HUES64 (cell line): ENCODE data around the gene PREX1.
A peak's percentile ranks its signal among the peaks of the same experiment; 100 is the strongest.
"Not testable (repeated sequence)": the region's sequence is repeated elsewhere in the genome, so short reads cannot be mapped to it uniquely, and the experiment has no call there.

Experiments
- H3K27ac ChIP-seq: 2 replicates; pipeline ENCODE4 v1.7.0; 2013; ENCODE audit warnings: low read depth, low read length, inconsistent platforms
- H3K27me3 ChIP-seq: 2 replicates; pipeline ENCODE4 v1.6.1; 2013; ENCODE audit warnings: mild to moderate bottlenecking, low read length; ENCODE audit not compliant: insufficient read depth
- H3K36me3 ChIP-seq: 2 replicates; pipeline ENCODE4 v1.6.1; 2013; ENCODE audit warnings: mild to moderate bottlenecking, low read length; ENCODE audit not compliant: insufficient read depth
- H3K4me1 ChIP-seq: 2 replicates; pipeline ENCODE4 v1.6.1; 2013; ENCODE audit warnings: mild to moderate bottlenecking, low read length, moderate library complexity; ENCODE audit not compliant: insufficient read depth
- H3K4me3 ChIP-seq: 2 replicates; pipeline ENCODE4 v1.5.1; 2013; ENCODE audit warnings: mild to moderate bottlenecking, low read length, moderate library complexity
- H3K9ac ChIP-seq: 2 replicates; pipeline ENCODE4 v1.6.1; 2013; ENCODE audit warnings: mild to moderate bottlenecking, low read depth, low read length
- H3K9me3 ChIP-seq: 2 replicates; pipeline ENCODE4 v1.6.1; 2013; ENCODE audit warnings: low read depth, low read length; ENCODE audit not compliant: insufficient read depth
- WGBS: fragments of 150-250, 120-280 bp; methylation state at CpG from one replicate; pipeline ENCODE4 v1.1.7; 2013; ENCODE audit warnings: missing lambda C conversion rate; 5-methylcytosine and 5-hydroxymethylcytosine counted together

The PREX1 gene

GRCh38 chr20:48834278-48834677, 6.5 kb upstream of the PREX1 start:
- no peaks in the 10 kb centered on the region for H3K9me3 ChIP-seq
- 0 out of 2 replicates have a peak, but pooled peaks cover 4% of the 10 kb centered on the region for H3K4me1 ChIP-seq
- peaks cover 10% of the 10 kb centered on the region for H3K27me3 ChIP-seq
- H3K27ac ChIP-seq, result no peak overlapping the region
- WGBS, result 78% methylated on average over 2 of the region's 2 CpGs
- H3K9ac ChIP-seq, result no peak overlapping the region
- no peaks in the 10 kb centered on the region for H3K36me3 ChIP-seq
- H3K4me3 ChIP-seq, result no peak overlapping the region

DNA sequence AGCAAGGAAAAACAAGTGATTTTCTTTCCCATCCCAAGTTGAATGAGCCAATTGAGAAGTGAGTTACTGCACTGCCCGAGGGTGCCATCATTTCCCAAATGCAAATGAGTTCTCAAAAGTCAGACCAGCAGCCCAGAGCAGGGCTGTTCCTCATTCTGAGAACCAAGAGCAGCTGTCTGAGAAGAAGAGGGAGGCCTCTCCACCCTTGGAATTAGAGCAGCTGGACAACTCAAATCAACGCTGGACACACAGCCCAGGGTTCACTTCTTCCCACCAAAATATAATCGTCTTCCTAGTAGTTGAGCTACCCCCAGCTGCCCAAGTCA, 4.6 kb upstream of the PREX1 start:
- H3K36me3 ChIP-seq, result no peaks in the 10 kb centered on the region
- WGBS, result 72% methylated on average over 3 of the region's 3 CpGs
- H3K27me3 ChIP-seq, result peaks cover 23% of the 10 kb centered on the region
- no peak overlapping the region for H3K27ac ChIP-seq
- H3K9me3 ChIP-seq, result no peaks in the 10 kb centered on the region
- 0 out of 2 replicates have a peak, but pooled peaks cover 4% of the 10 kb centered on the region for H3K4me1 ChIP-seq
- H3K4me3 ChIP-seq, result no peak overlapping the region
- no peak overlapping the region for H3K9ac ChIP-seq

DNA sequence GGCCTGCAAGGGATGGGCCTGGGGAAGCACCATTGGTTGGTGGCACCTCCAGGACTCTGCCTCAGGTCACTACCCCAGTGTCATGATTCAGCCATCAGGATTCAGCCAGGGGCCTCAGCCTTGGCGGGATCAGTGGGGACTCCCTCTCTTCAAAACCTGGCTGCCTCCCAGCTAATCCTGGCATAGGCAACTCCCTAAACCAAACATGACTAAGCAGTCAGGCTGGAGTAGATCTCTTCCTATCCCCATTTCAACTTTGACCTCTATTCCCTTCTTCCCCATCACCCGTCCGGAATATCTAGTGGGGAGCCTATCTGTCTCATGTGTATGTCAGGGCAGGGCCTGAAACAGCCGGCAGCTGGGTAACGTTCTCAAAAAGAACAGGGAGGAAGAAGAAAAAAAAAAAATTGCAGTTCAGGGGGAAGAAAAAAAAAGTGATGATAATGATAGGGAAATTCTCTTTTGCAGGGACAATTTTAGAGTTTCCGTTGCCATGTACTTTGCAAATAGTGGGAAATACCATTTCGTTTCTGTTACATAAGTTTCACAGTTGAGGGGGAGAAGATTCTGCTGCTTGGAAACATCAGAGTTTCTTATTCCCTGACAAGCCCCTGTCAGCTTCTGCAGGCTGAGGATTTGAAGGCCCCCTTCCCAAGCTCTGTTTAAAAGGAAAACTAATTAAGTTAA, 4.1 kb upstream of the PREX1 start:
- no peak overlapping the region for H3K9ac ChIP-seq
- H3K4me3 ChIP-seq, result no peak overlapping the region
- 0 out of 2 replicates have a peak, but pooled peaks cover 4% of the 10 kb centered on the region for H3K4me1 ChIP-seq
- H3K9me3 ChIP-seq, result no peaks in the 10 kb centered on the region
- no peaks in the 10 kb centered on the region for H3K36me3 ChIP-seq
- H3K27me3 ChIP-seq, result peaks cover 28% of the 10 kb centered on the region
- 85% methylated on average over 7 of the region's 7 CpGs for WGBS
- H3K27ac ChIP-seq, result no peak overlapping the region

- 93% methylated on average over 3 of the region's 3 CpGs for WGBS
- Histone ChIP-seq H3K36me3 (no peaks in the 10 kb centered on the region), H3K9me3 (no peaks in the 10 kb centered on the region), H3K9ac (no peak overlapping the region), H3K27ac (no peak overlapping the region), H3K4me3 (no peak overlapping the region), H3K4me1 (0 out of 2 replicates have a peak, but pooled peaks cover 4% of the 10 kb centered on the region), H3K27me3 (peaks cover 36% of the 10 kb centered on the region)
Measured at GRCh38 chr20:48830826-48831318, 3.1 kb upstream of the PREX1 start.

DNA sequence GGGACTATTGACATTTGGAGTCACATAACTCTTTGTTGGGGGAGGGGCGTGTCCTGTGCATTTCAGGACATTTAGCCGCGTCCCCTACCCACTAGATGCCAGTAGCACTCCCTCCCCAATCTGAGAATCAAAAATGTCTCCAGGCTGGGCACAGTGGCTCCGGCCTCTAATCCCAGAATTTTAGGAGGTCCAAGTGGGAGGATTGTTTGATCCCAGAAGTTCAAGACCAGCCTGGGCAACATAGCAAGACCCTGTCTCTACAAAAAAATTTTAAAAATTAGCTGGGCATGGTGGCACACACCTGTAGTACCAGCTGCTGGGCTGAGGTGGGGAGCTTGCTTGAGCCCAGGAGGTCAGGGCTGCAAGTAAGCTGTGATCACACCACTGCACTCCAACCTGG, 2.1 kb upstream of the PREX1 start:
- Histone ChIP-seq H3K36me3 (no peaks in the 10 kb centered on the region), H3K9ac (no peak overlapping the region), H3K9me3 (no peaks in the 10 kb centered on the region), H3K27me3 (peaks cover 43% of the 10 kb centered on the region), H3K4me1 (peaks cover 12% of the 10 kb centered on the region), H3K4me3 (no peak overlapping the region), H3K27ac (no peak overlapping the region)
- 75% methylated on average over 4 of the region's 4 CpGs for WGBS

- no peak overlapping the region for H3K9ac ChIP-seq
- peak overlapping the region; percentile 68 for H3K4me3 ChIP-seq
- H3K9me3 ChIP-seq, result no peaks in the 10 kb centered on the region
- H3K27ac ChIP-seq, result no peak overlapping the region
- H3K4me1 ChIP-seq, result peaks cover 18% of the 10 kb centered on the region
- H3K36me3 ChIP-seq, result no peaks in the 10 kb centered on the region
- 71% methylated on average over 11 of the region's 11 CpGs for WGBS
- peaks cover 53% of the 10 kb centered on the region for H3K27me3 ChIP-seq
Measured at GRCh38 chr20:48828734-48829460, 1.1 kb upstream of the PREX1 start.

DNA sequence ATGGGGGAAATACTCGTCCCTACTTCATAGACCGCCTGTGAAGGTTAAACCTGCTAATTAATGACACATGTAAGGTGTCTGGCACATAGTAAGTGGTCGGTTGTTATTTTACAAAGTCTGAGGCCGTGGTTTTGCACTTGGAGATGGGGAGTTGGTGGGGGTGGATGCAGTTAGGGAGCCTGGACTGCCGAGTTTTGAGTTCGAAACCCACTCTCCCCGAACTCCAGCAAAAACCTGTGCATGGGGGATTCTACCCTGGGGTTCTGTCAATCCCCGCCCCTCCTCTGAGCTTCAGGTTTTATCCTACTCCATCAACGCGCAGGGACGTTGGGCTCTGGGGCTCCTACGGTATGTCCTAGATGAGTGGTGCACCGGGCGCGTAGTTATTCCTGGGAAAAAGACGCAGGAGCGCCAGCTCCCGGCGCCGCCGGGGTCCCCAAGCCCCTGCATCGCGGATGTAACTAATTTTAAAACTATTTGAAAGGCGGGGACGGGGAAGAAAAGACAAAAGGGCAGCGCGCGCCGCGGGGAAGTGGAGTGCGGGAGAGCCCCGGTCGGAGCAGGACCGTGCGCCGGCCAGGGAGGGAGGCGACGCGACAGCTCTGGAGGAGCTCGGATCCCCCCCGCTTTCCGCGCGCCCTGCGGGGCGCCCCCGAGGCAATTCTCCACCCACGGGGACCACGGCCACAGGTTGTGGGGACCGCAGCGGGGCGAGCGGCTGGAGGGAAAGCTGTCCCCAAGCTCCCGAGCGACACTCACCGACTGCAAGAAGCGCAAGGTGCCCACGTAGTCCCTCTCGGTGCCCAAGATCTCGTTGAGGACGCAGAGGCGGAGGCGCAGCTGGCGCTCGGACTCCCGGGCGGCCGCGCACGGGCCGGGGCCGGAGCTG, 672 bp downstream of the PREX1 start:
- Histone ChIP-seq H3K9me3 (no peaks in the 10 kb centered on the region), H3K4me3 (peak overlapping the region; percentile 86), H3K27me3 (peaks cover 62% of the 10 kb centered on the region), H3K27ac (no peak overlapping the region), H3K9ac (peak overlapping the region; percentile 76), H3K4me1 (peaks cover 14% of the 10 kb centered on the region), H3K36me3 (no peaks in the 10 kb centered on the region)
- under 1% methylated on average over 72 of the region's 72 CpGs for WGBS

DNA sequence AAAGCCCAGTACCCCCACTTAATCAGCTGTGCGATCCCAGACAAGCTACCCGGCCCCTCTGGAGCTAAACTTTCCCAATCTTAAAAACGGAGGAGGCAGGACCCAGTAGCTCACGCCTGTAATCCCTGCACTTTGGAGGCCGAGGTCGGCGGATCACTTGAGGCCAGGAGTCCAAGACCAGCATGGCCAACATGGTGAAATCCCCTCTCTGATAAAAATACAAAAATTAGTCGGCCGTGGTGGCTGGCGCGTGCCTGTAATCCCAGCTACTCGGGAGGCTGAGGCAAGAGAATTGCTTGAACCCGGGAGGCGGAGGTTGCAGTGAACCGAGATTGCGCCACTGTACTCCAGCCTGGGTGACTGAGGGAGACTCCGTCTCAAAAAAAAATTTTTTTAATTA, 1.3 kb downstream of the PREX1 start:
- H3K27me3 ChIP-seq, result peaks cover 62% of the 10 kb centered on the region
- peak overlapping the region; percentile 86 for H3K4me3 ChIP-seq
- H3K27ac ChIP-seq, H3K9me3 ChIP-seq, H3K36me3 ChIP-seq: not testable (repeated sequence)
- 2% methylated on average over 17 of the region's 17 CpGs for WGBS
- H3K4me1 ChIP-seq, result peaks cover 14% of the 10 kb centered on the region
- peak overlapping the region; percentile 19; the same call in 1 of the 2 replicates for H3K9ac ChIP-seq

DNA sequence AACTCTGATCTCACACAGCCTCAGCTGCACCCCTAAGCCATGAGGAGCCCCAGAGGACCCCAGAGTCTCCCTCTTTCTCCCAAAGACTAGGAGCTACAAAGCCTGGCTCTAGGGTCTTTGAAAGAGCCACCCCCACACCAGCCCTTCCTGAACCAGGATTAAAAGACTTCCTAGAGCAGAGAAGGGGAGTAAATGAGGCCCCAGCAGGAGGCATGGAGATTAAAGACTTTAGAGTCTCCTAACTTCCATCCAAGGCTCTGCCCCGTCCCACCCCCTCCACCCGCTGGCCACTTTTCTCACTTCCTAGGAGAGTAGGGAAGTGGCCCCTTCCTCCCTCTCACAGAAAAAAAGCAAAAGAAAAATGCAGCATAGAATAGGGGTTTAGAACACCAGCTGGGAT, 1.7 kb downstream of the PREX1 start:
- Histone ChIP-seq H3K27me3 (peaks cover 62% of the 10 kb centered on the region), H3K27ac (no peak overlapping the region), H3K4me3 (peak overlapping the region; percentile 86), H3K9me3 (no peaks in the 10 kb centered on the region), H3K9ac (0 out of 2 replicates have a peak overlapping the region, but pooled peaks have one; percentile 19), H3K4me1 (peaks cover 14% of the 10 kb centered on the region), H3K36me3 (no peaks in the 10 kb centered on the region)
- no CpG with 5 or more reads among the region's 2 CpGs for WGBS

- Histone ChIP-seq H3K36me3 (no peaks in the 10 kb centered on the region), H3K9ac (no peak overlapping the region), H3K4me3 (peak overlapping the region; percentile 86), H3K4me1 (peaks cover 14% of the 10 kb centered on the region), H3K9me3 (no peaks in the 10 kb centered on the region), H3K27ac (no peak overlapping the region), H3K27me3 (peaks cover 62% of the 10 kb centered on the region)
- WGBS, result no CpG with 5 or more reads among the region's 4 CpGs
Measured at GRCh38 chr20:48825566-48825920, 2.3 kb downstream of the PREX1 start.
